ENCODE results near the gene PSMC4. TPM values are rescaled to one million over a fixed set of nuclear protein-coding genes. Genes with fewer than 3 reads are reported as not detected.

PSMC4 gene
- total RNA-seq, 4 donors from 2014 or later = 165 to 238 (median 219) TPM

GRCh38 chr19:39987167-39987566 lies 16.2 kb downstream of the PSMC4 start:
- intact Hi-C loops (cut with DNase I; ENCODE audit: low total_unique reads) (no loop called here), in situ Hi-C loops (cut with MboI; ENCODE audit: low sequenced_read_pairs in 4 of 4) (loop anchor here in 1 of 4 donors (25.0 kb wide), 1 partner anchor 225 kb away; the partner anchor contains the start of gene TTC9B)
- Histone ChIP-seq H3K27ac (no peak overlapping the region), H3K9me3 (peaks cover 0 to 3% (median 3%) of the 10 kb centered on the region in 3 donors), H3K36me3 (peaks cover 0 to 22% of the 10 kb centered on the region in 2 donors), H3K4me1 (no peaks in the 10 kb centered on the region), H3K27me3 (no peaks in the 10 kb centered on the region), H3K4me3 (no peak overlapping the region)
- DNase-seq (no peak), ATAC-seq (no peak)
- TF ChIP-seq, protein P1, sequence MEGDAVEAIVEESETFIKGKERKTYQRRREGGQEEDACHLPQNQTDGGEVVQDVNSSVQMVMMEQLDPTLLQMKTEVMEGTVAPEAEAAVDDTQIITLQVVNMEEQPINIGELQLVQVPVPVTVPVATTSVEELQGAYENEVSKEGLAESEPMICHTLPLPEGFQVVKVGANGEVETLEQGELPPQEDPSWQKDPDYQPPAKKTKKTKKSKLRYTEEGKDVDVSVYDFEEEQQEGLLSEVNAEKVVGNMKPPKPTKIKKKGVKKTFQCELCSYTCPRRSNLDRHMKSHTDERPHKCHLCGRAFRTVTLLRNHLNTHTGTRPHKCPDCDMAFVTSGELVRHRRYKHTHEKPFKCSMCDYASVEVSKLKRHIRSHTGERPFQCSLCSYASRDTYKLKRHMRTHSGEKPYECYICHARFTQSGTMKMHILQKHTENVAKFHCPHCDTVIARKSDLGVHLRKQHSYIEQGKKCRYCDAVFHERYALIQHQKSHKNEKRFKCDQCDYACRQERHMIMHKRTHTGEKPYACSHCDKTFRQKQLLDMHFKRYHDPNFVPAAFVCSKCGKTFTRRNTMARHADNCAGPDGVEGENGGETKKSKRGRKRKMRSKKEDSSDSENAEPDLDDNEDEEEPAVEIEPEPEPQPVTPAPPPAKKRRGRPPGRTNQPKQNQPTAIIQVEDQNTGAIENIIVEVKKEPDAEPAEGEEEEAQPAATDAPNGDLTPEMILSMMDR (IDR thresholded peaks at IDR 0.05 in 4 of 5, conservative IDR thresholded peaks at IDR 0.05 in 1 of 5) = no peak
- TF ChIP-seq POLR2A (IDR thresholded peaks at IDR 0.05) = no peak

DNA sequence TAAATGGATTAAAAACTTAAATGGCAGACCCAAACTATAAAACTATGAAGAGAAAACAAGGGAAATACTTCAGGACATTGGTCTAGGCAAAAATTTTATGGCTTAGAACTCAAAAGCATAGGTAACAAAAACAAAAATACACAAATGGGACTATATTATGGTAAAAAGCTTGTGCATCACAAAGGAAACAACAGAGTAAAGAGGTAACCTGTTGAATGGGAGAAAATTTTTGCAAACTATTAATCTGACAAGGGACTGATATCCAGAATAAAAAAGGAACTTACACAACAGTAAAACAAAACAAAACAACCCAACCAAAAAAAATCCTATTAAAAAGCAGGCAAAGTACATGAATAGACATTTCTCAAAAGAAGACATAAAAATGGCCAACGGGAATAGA lies 16.6 kb downstream of the PSMC4 start:
- TF ChIP-seq, protein P1 (IDR thresholded peaks at IDR 0.05 in 4 of 5, conservative IDR thresholded peaks at IDR 0.05 in 1 of 5) = no peak
- no peak for TF ChIP-seq POLR2A (IDR thresholded peaks at IDR 0.05)
- intact Hi-C loops (cut with DNase I; ENCODE audit: low total_unique reads) (no loop called here), in situ Hi-C loops (cut with MboI; ENCODE audit: low sequenced_read_pairs in 4 of 4) (loop anchor here in 1 of 4 donors (25.0 kb wide), 1 partner anchor 225 kb away; the partner anchor contains the start of gene TTC9B)
- no peaks in the 10 kb centered on the region for H3K4me1 ChIP-seq
- H3K27me3 ChIP-seq = no peaks in the 10 kb centered on the region
- peaks cover 0 to 18% of the 10 kb centered on the region in 2 donors for H3K36me3 ChIP-seq
- DNase-seq = no peak
- no peak overlapping the region for H3K27ac ChIP-seq
- no peak overlapping the region for H3K4me3 ChIP-seq
- ATAC-seq = no peak
- peaks cover 0 to 3% (median 3%) of the 10 kb centered on the region in 3 donors for H3K9me3 ChIP-seq

- no peak for TF ChIP-seq POLR2A (IDR thresholded peaks at IDR 0.05)
- TF ChIP-seq, protein P1 (IDR thresholded peaks at IDR 0.05 in 4 of 5, conservative IDR thresholded peaks at IDR 0.05 in 1 of 5) = no peak
- no peak overlapping the region for H3K4me3 ChIP-seq
- DNase-seq (no peak), ATAC-seq (no peak)
- H3K4me1 ChIP-seq = peaks cover 13 to 17% of the 10 kb centered on the region in 2 donors
- intact Hi-C loops (cut with DNase I; ENCODE audit: low total_unique reads) = loop anchor here (10.0 kb wide), 1 partner anchor 201 kb away; the partner anchor contains the start of gene MAP3K10
- in situ Hi-C loops (cut with MboI; ENCODE audit: low sequenced_read_pairs in 4 of 4) = loop anchor here in 1 of 4 donors (25.0 kb wide), 1 partner anchor 219 kb away; the partner anchor contains the start of gene TTC9B
- no peaks in the 10 kb centered on the region for H3K9me3 ChIP-seq
- H3K27ac ChIP-seq = no peak overlapping the region
- H3K36me3 ChIP-seq = no peaks in the 10 kb centered on the region
- no peaks in the 10 kb centered on the region for H3K27me3 ChIP-seq
These were observed 22.6 kb downstream of the PSMC4 start for GRCh38 chr19:39993605-39994004.

- H3K4me1 ChIP-seq = peaks cover 13 to 17% of the 10 kb centered on the region in 2 donors
- TF ChIP-seq POLR2A (IDR thresholded peaks at IDR 0.05) = no peak
- TF ChIP-seq, protein P1 (IDR thresholded peaks at IDR 0.05 in 4 of 5, conservative IDR thresholded peaks at IDR 0.05 in 1 of 5) = no peak
- intact Hi-C loops (cut with DNase I; ENCODE audit: low total_unique reads) = loop anchor here (10.0 kb wide), 1 partner anchor 200 kb away; the partner anchor contains the start of gene MAP3K10
- DNase-seq = no peak
- in situ Hi-C loops (cut with MboI; ENCODE audit: low sequenced_read_pairs in 4 of 4) = loop anchor here in 1 of 4 donors (25.0 kb wide), 1 partner anchor 218 kb away; the partner anchor contains the start of gene TTC9B
- H3K9me3 ChIP-seq = no peaks in the 10 kb centered on the region
- H3K27ac ChIP-seq = no peak overlapping the region
- H3K4me3 ChIP-seq = no peak overlapping the region
- no peak for ATAC-seq
- no peaks in the 10 kb centered on the region for H3K27me3 ChIP-seq
- peaks cover 0 to 4% of the 10 kb centered on the region in 2 donors for H3K36me3 ChIP-seq
These were observed 23.4 kb downstream of the PSMC4 start for GRCh38 chr19:39994361-39994760.

Measured in gastrocnemius medialis (tissue), 4 donors.